Measurements from ENCODE around the gene NOX1. TPM values are rescaled to one million over a fixed set of nuclear protein-coding genes. Genes with fewer than 3 reads are reported as not detected.

The NOX1 gene
- polyA plus RNA-seq, 1 donor (not counting 4 experiments of a cell fraction or from before 2014, with no cell fraction given), result not detected

Small RNA genes within 50 kb of the gene (small RNA-seq; reads per million reads assigned to genes)
- gene RF00411 (ENCODE audit: insufficient read length in 3 of 3, low read depth in 3 of 3, low replicate concordance in 1 of 3), result 0 reads per million in 3 experiments

Other genes with a start within 250 kb of the NOX1 start
- 17.9 to 24.3 TPM (median 19.2 TPM) in 3 replicates for gene TSPAN6, start 237.6 kb downstream of the NOX1 start, polyA plus RNA-seq
- 3.9 to 6.1 TPM (median 4.0 TPM) in 3 replicates for gene SRPX2, start 230.2 kb downstream of the NOX1 start, polyA plus RNA-seq
- 0.40 to 1.2 TPM (median 0.87 TPM) in 3 replicates for gene SYTL4, start 142.2 kb downstream of the NOX1 start, polyA plus RNA-seq
- gene CSTF2, start 54.0 kb downstream of the NOX1 start, polyA plus RNA-seq, result 22.0 to 29.5 TPM (median 28.3 TPM) in 3 replicates
- gene XKRX, start 54.6 kb upstream of the NOX1 start, polyA plus RNA-seq, result 0.26 to 0.31 TPM (median 0.28 TPM) in 3 replicates
- not detected in 3 replicates for gene ARL13A, start 95.3 kb upstream of the NOX1 start, polyA plus RNA-seq
- 7.4 to 15.4 TPM (median 12.1 TPM) in 3 replicates for gene TRMT2B, start 177.8 kb upstream of the NOX1 start, polyA plus RNA-seq
- 0.03 to 0.09 TPM in 2 of 3 replicates, not detected in the other for gene TMEM35A, start 204.5 kb upstream of the NOX1 start, polyA plus RNA-seq
- 2.4 to 10.5 TPM (median 5.7 TPM) in 3 replicates for gene CENPI, start 223.8 kb upstream of the NOX1 start, polyA plus RNA-seq